HUES6 (cell line): ENCODE measurements around the gene ABO.
"Not testable (repeated sequence)": the region's sequence is repeated elsewhere in the genome, so short reads cannot be mapped to it uniquely, and the experiment has no call there.

ENCODE experiments used
- H3K27ac ChIP-seq: 2 replicates; pipeline ENCODE4 v1.7.0; 2013; ENCODE audit warnings: low read depth, mild to moderate bottlenecking, low read length, inconsistent platforms
- H3K27me3 ChIP-seq: 2 replicates; pipeline ENCODE4 v1.6.1; 2013; ENCODE audit warnings: low read length; ENCODE audit not compliant: control insufficient read depth, insufficient read depth
- H3K36me3 ChIP-seq: 2 replicates; pipeline ENCODE4 v1.6.1; 2013; ENCODE audit warnings: low read length; ENCODE audit not compliant: control insufficient read depth, insufficient read depth
- H3K4me1 ChIP-seq: 2 replicates; pipeline ENCODE4 v1.6.1; 2013; ENCODE audit warnings: low read length; ENCODE audit not compliant: control insufficient read depth, insufficient read depth
- H3K4me3 ChIP-seq: 2 replicates; pipeline ENCODE4 v1.5.1; 2013; ENCODE audit warnings: low read depth, low read length
- H3K9ac ChIP-seq: one replicate; pipeline ENCODE4 v1.6.1; 2013; ENCODE audit warnings: mild to moderate bottlenecking, low read length
- H3K9me3 ChIP-seq: 2 replicates; pipeline ENCODE4 v1.6.1; 2013; ENCODE audit warnings: low read depth, low read length; ENCODE audit not compliant: control insufficient read depth, insufficient read depth

ABO gene

DNA sequence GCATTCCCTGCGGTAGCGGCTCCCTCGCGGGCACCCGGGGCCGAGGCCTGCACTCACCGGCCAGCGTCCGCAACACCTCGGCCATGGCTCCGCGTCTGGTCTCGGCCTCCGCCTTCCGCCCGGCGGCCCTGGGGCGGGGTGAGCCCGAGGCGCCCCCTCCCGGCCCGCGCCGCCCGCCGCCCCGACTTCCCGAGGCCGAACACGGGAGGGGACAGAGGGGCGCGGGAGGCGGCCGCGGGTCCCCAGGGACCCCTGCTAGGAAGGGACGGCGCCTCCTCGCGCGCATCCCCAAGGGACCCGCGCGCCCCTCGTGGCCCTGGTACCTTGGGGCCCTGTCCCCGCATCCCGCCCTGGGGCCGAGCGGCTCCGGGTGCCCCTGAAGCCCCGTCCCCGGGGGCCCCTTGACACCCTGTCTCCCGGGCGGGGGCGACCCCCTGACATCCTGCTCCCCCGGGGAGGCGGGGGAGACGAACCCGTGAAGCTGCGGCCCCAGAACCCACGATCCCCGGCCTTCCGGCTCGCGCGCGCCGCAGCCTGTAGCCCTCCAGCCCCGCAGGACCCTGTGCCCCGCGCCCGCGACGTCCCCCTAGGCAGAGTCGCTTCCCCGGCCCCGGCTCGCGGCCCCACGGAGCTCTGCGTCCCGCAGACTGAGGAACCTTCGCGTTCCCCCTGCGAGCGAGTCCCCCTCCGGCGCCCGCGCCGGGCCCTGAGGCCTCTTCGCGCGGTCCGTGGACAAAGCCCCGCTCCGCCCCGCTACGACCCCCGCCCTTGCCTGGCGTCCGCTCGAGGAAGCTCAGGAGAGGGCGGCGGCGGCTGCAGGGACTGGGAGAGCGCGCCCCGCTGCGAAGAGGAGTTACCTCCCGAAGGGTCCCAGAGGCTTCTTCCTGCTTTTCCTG, at the start of gene ABO:
ABO (minus strand) TSS at position 97 of the 896 bp plus-strand sequence.
- Histone ChIP-seq H3K27ac (no peak within 1 kb of the TSS), H3K9me3 (peaks cover 12% of the 10 kb centered on the region), H3K4me3 (peak within 1 kb of the TSS; percentile 65), H3K27me3 (peaks cover 63% of the 10 kb centered on the region), H3K36me3 (no peaks in the 10 kb centered on the region), H3K4me1 (peaks cover 7% of the 10 kb centered on the region), H3K9ac (peak within 1 kb of the TSS; percentile 48)

GRCh38 chr9:133323991-133324703, 49.1 kb upstream of the ABO start:
- H3K9ac ChIP-seq: no peak overlapping the region
- H3K36me3 ChIP-seq: no peaks in the 10 kb centered on the region
- peaks cover 14% of the 10 kb centered on the region for H3K9me3 ChIP-seq
- no peak overlapping the region for H3K4me3 ChIP-seq
- no peak overlapping the region for H3K27ac ChIP-seq
- no peaks in the 10 kb centered on the region for H3K4me1 ChIP-seq
- H3K27me3 ChIP-seq: no peaks in the 10 kb centered on the region

DNA sequence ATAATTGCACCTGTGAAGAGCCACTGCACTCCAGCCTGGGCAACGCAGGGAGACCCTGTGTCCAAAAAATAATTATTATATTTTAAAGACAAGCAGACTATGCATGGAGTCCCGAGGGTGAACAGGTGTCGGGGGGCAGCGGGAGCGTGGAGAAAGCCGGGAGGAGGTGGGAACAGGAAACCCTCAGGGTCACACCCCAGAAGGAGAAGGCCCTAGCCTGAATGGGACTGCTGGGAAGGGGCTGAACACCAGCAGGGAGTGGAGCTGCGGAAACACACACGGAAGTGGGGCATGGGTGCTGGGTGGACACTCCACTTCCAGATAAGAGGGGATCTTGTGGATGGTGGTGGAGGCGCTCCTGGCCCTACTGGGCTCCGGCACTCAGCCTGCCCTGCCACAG, 48.2 kb upstream of the ABO start:
- no peaks in the 10 kb centered on the region for H3K36me3 ChIP-seq
- H3K27ac ChIP-seq: no peak overlapping the region
- H3K4me1 ChIP-seq: no peaks in the 10 kb centered on the region
- H3K27me3 ChIP-seq: no peaks in the 10 kb centered on the region
- H3K9me3 ChIP-seq: peaks cover 14% of the 10 kb centered on the region
- no peak overlapping the region for H3K9ac ChIP-seq
- H3K4me3 ChIP-seq: no peak overlapping the region

DNA sequence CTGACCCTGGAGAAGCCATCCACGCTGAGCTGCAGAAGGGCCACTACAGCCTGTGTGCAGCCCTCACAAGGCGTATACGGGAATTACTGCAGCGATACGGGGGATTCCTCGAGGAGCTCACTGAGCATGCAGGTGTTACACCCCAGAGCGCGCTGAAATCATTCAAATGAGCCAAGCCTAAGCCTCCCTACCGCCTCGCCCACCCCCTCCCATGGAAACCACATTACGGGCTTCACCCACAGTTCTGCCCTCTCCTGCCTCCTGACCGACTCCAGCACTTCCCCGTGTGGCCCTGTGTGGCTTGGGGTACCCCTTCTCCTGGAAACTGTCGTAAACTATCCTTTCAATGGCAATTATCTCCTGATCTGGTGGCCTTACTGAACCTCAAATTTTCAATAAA, 47.7 kb upstream of the ABO start:
- Histone ChIP-seq H3K36me3 (no peaks in the 10 kb centered on the region), H3K4me3 (no peak overlapping the region), H3K27ac (no peak overlapping the region), H3K9ac (no peak overlapping the region), H3K4me1 (no peaks in the 10 kb centered on the region), H3K27me3 (no peaks in the 10 kb centered on the region), H3K9me3 (peaks cover 14% of the 10 kb centered on the region)

GRCh38 chr9:133321411-133321935, 46.5 kb upstream of the ABO start:
- Histone ChIP-seq H3K4me3 (no peak overlapping the region), H3K9ac (no peak overlapping the region), H3K9me3 (peaks cover 14% of the 10 kb centered on the region), H3K27ac (no peak overlapping the region), H3K27me3 (no peaks in the 10 kb centered on the region), H3K4me1 (no peaks in the 10 kb centered on the region), H3K36me3 (no peaks in the 10 kb centered on the region)

DNA sequence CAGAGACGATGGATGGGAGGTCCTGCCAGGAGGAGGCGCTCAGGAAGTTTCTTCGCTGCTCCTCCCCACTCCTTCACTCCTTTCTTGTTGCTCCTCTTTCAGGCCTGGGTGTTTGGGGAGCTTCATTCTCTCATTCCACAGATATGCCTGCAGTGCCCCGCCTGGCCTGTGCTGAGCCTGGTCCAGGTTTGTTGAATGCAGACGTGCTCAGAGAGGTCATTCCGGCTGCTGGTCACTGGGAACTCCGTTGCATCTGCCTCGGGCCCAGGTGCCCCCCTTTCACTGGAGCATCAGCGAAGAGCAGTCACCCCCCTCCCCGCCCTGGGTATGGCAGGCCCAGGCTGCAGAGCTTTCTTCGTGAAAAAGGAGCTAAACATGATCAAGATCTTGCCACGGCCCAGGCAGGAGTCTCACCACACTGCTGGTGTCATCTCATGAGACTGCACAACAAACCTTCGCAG, 45.5 kb upstream of the ABO start:
- Histone ChIP-seq H3K4me1 (no peaks in the 10 kb centered on the region), H3K9ac (no peak overlapping the region), H3K4me3 (no peak overlapping the region), H3K9me3 (peaks cover 14% of the 10 kb centered on the region), H3K27me3 (no peaks in the 10 kb centered on the region), H3K36me3 (no peaks in the 10 kb centered on the region), H3K27ac (no peak overlapping the region)

DNA sequence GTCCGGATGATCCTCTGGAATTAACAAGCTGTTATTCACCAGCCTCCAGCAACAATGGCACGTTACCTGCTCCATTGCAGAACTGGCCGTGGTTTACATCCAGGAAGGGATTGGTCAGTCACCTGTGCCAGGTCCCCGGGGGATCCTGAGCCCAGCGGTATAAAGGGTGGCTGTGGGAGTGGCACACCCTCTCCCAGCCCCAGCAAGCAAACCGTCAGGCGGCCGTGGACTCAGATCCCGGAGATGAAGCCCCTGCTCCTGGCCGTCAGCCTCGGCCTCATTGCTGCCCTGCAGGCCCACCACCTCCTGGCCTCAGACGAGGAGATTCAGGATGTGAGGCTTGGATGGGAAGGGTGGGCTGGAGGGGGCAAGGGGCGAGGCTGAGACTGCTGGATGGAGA, 42.5 kb upstream of the ABO start:
- H3K27ac ChIP-seq, H3K27me3 ChIP-seq, H3K9ac ChIP-seq: not testable (repeated sequence)

GRCh38 chr9:133315997-133316396, 41.0 kb upstream of the ABO start:
- Histone ChIP-seq H3K4me1 (no peaks in the 10 kb centered on the region), H3K36me3 (no peaks in the 10 kb centered on the region), H3K9me3 (no peaks in the 10 kb centered on the region), H3K27me3 (no peaks in the 10 kb centered on the region), H3K9ac (no peak overlapping the region), H3K27ac (no peak overlapping the region), H3K4me3 (no peak overlapping the region)

More for the DNA sequence above, 42.5 kb upstream of the ABO start:
- H3K9me3 ChIP-seq, H3K36me3 ChIP-seq, H3K4me3 ChIP-seq, H3K4me1 ChIP-seq: not testable (repeated sequence)

DNA sequence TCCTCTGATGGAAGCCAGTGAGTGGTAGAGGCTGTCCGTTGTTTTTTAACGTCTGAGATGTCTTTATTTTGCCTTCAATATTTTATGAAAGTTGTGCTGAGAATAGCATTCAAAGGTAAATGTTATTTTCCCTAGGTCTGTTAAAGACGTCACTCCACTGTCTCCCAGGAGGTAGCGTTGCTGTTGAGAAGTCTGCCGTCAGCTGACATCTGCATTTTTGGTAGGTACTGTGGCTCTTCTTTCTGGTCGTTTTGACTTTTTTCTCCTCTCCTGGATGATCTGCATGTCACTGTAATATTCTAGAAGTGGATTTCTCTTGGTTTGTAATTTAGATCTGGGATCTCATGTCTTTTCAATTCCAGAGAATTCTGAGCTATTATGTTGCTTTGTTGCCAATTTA, 34.6 kb upstream of the ABO start:
- Histone ChIP-seq H3K27me3 (no peaks in the 10 kb centered on the region; the same call in 1 of the 2 replicates), H3K27ac (no peak overlapping the region), H3K4me1 (no peaks in the 10 kb centered on the region), H3K36me3 (no peaks in the 10 kb centered on the region), H3K9me3 (peaks cover 7% of the 10 kb centered on the region), H3K4me3 (no peak overlapping the region), H3K9ac (no peak overlapping the region)

DNA sequence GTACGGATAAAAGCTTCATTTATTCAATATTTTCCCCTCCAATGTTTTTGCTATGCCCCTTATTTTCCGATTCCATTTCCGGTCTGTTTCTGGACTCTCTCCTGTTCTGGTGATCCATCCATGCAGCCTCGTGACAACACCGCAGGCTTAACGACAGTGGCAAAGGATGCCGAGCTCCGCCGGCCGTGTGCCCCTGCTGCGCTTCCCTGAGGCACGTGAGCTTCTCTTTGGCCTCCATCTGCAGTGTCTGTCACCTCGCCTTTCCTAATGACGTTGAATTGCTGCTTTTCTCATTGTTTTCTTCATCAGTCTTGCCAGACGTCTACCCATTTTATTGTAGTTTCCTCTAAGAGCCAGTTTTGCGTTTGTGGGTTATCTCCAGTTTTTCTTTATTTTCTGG, 32.3 kb upstream of the ABO start:
- no peaks in the 10 kb centered on the region for H3K4me1 ChIP-seq
- no peak overlapping the region for H3K9ac ChIP-seq
- H3K36me3 ChIP-seq: no peaks in the 10 kb centered on the region
- H3K27me3 ChIP-seq: no peaks in the 10 kb centered on the region; the same call in 1 of the 2 replicates
- H3K4me3 ChIP-seq: no peak overlapping the region
- H3K27ac ChIP-seq: no peak overlapping the region
- peaks cover 7% of the 10 kb centered on the region for H3K9me3 ChIP-seq
